ENCODE data around the gene GALNS. TPM values are rescaled to one million over a fixed set of nuclear protein-coding genes. Genes with fewer than 3 reads are reported as not detected.

GALNS gene
- total and polyA plus RNA-seq, 2 of the 8 experiments (the other 6 are each of a cell fraction or from before 2014, with no cell fraction given), result 8.9 to 17.8 TPM

GRCh38 chr16:88891083-88891482 is 34.3 kb upstream of the GALNS start:
- Histone ChIP-seq H3K9me3 (ENCODE audit: insufficient read depth in 2 of 2, low read depth in 1 of 2, low read length in 1 of 2) (no peaks in the 10 kb centered on the region), H2AFZ (ENCODE audit: low read length) (no peak overlapping the region), H2BK20ac (ENCODE audit: low read length) (no peak overlapping the region), H3K18ac (ENCODE audit: extremely low read depth, low read length) (no peak overlapping the region), H2BK120ac (replicated peaks; ENCODE audit: low read depth, low read length) (no peak overlapping the region), H3K4me2 (ENCODE audit: insufficient read depth in 1 of 2, low read depth in 2 of 2, low read length in 2 of 2) (no peak overlapping the region), H3K27ac (ENCODE audit: low read depth, low read length) (no peak overlapping the region), H2BK5ac (ENCODE audit: low read depth, low read length) (no peak overlapping the region), H3K4me1 (replicated peaks in 1 of 4; ENCODE audit: control insufficient read depth in 3 of 4, insufficient read depth in 4 of 4, low read length in 3 of 4) (peaks cover 0 to 4% (median 0%) of the 10 kb centered on the region in 4 experiments; a peak in 1 of 7 replicates), H3K79me1 (ENCODE audit: low read depth, low read length) (no peaks in the 10 kb centered on the region), H3K56ac (replicated peaks; ENCODE audit: insufficient read length, low read depth, low read length) (no peak overlapping the region), H3K79me2 (ENCODE audit: control insufficient read depth in 1 of 2, insufficient read depth in 2 of 2, low read length in 2 of 2) (no peaks in the 10 kb centered on the region), H2BK15ac (ENCODE audit: low read length) (no peak overlapping the region), H3K23me2 (ENCODE audit: low read depth, low read length) (no peaks in the 10 kb centered on the region), H3K4ac (replicated peaks; ENCODE audit: insufficient read length, low read depth, low read length) (no peak overlapping the region), H3K4me3 (ENCODE audit: extremely low read depth in 1 of 4, insufficient read depth in 2 of 4, low read depth in 3 of 4, low read length in 4 of 4) (no peak overlapping the region), H2BK12ac (ENCODE audit: low read depth, low read length) (no peak overlapping the region), H3K23ac (ENCODE audit: insufficient read length) (no peak overlapping the region), H2AK5ac (ENCODE audit: low read depth, low read length) (no peak overlapping the region), H4K20me1 (replicated peaks in 1 of 2; ENCODE audit: control insufficient read depth in 1 of 2, insufficient read depth in 2 of 2, low read length in 2 of 2) (no peaks in the 10 kb centered on the region), H3K27me3 (replicated peaks in 1 of 4; ENCODE audit: control insufficient read depth in 3 of 4, extremely low read depth in 1 of 4, insufficient read depth in 3 of 4, low read length in 3 of 4) (0 out of 7 replicates have a peak, but pooled peaks cover 0 to 2% (median 0%) of the 10 kb centered on the region in 4 experiments), H3K36me3 (ENCODE audit: control insufficient read depth in 2 of 4, insufficient read depth in 4 of 4, low read length in 3 of 4) (no peaks in the 10 kb centered on the region), H4K91ac (replicated peaks; ENCODE audit: insufficient read length, low read length) (no peak overlapping the region), H4K5ac (ENCODE audit: insufficient read length, low read depth, low read length) (no peak overlapping the region), H4K8ac (ENCODE audit: extremely low read depth, insufficient read depth, low read length) (peak overlapping the region; percentile 80), H3K9ac (replicated peaks in 1 of 4; ENCODE audit: extremely low read depth in 1 of 4, low read depth in 3 of 4, low read length in 3 of 4) (no peak overlapping the region), H3K14ac (ENCODE audit: insufficient read length) (no peak overlapping the region)
- CTCF ChIA-PET (ENCODE audit: partially characterized antibody), result interaction anchor here (0.7 to 1.4 kb wide), 3 partner anchors 11 to 206 kb away, joined by 3 read pairs; no protein-coding TSS in a partner anchor
- POLR2A ChIA-PET (ENCODE audit: partially characterized antibody), result interaction anchor here (0.7 to 1.4 kb wide), 3 partner anchors 8 to 174 kb away, joined by 3 to 8 read pairs (median 3); no protein-coding TSS in a partner anchor
- FAIRE-seq (no peak), DNase-seq (ENCODE audit: low read depth in 1 of 2, low spot score in 2 of 2) (no peak)
- WGBS, 2 experiments (ENCODE audit: extremely low coverage in 1 of 2, insufficient coverage in 1 of 2, insufficient read length in 1 of 2, insufficient replicate concordance in 2 of 2, low coverage in 1 of 2, low lambda C conversion rate in 2 of 2, missing lambda C conversion rate in 1 of 2), result 90% methylated on average over 16 of the region's 16 CpGs; no CpG with 5 or more reads in 1 of the 2 experiments
- TF ChIP-seq NRF1 (IDR thresholded peaks at IDR 0.05; ENCODE audit: low read depth, low read length) (no peak), YY1 (IDR thresholded peaks at IDR 0.05; ENCODE audit: low read depth, low read length) (no peak), PHF8 (conservative IDR thresholded peaks at IDR 0.05; ENCODE audit: low read depth, low read length) (no peak), HDAC2 (IDR thresholded peaks at IDR 0.05; ENCODE audit: borderline replicate concordance in 1 of 2, low read depth in 2 of 2, low read length in 2 of 2) (no peak), E2F6 (IDR thresholded peaks at IDR 0.05) (no peak), TAF1 (IDR thresholded peaks at IDR 0.05; ENCODE audit: low read depth, low read length) (no peak), SIN3A (conservative IDR thresholded peaks at IDR 0.05 in 1 of 2, IDR thresholded peaks at IDR 0.05 in 1 of 2; ENCODE audit: low read depth in 1 of 2, low read length in 2 of 2) (no peak), CEBPB (IDR thresholded peaks at IDR 0.05; ENCODE audit: low read depth, low read length) (no peak), RBBP5 (IDR thresholded peaks at IDR 0.05; ENCODE audit: borderline replicate concordance, low read depth, low read length) (no peak), ASH2L (IDR thresholded peaks at IDR 0.05; ENCODE audit: low read length) (no peak)
